AG04449 (cell line): ENCODE results near the gene ATXN7L1.

Experiments
- CTCF ChIA-PET: fragments of 350-600 bp; formaldehyde crosslinking; extraction: SDS; loops from one replicate; lab custom pipeline; 2021; ENCODE audit warnings: antibody characterized with exemption; lab: Yijun Ruan, JAX
- POLR2A ChIA-PET: fragments of 400-600, 350-600 bp; formaldehyde crosslinking; extraction: SDS; loops from one replicate; lab custom pipeline; 2020; ENCODE audit warnings: antibody characterized with exemption, inconsistent platforms; lab: Yijun Ruan, JAX
- DNase-seq: peaks from one replicate; pipeline ENCODE4 v3.0.0-alpha.2; 2010; ENCODE audit warnings: low read depth, low spot score
- H3K4me3 ChIP-seq: 2 replicates; pipeline ENCODE4 v1.5.1; 2011; ENCODE audit warnings: low read depth, mild to moderate bottlenecking, control low read depth, low read length
- TF ChIP-seq, protein P1 (sequence below): IDR thresholded peaks from one replicate; pipeline ENCODE4 v1.5.1; 2011; ENCODE audit warnings: mild to moderate bottlenecking, moderate library complexity, low read length, control low read depth, inconsistent platforms; ENCODE audit not compliant: insufficient read depth; ENCODE audit errors: missing control alignments

The ATXN7L1 gene

DNA sequence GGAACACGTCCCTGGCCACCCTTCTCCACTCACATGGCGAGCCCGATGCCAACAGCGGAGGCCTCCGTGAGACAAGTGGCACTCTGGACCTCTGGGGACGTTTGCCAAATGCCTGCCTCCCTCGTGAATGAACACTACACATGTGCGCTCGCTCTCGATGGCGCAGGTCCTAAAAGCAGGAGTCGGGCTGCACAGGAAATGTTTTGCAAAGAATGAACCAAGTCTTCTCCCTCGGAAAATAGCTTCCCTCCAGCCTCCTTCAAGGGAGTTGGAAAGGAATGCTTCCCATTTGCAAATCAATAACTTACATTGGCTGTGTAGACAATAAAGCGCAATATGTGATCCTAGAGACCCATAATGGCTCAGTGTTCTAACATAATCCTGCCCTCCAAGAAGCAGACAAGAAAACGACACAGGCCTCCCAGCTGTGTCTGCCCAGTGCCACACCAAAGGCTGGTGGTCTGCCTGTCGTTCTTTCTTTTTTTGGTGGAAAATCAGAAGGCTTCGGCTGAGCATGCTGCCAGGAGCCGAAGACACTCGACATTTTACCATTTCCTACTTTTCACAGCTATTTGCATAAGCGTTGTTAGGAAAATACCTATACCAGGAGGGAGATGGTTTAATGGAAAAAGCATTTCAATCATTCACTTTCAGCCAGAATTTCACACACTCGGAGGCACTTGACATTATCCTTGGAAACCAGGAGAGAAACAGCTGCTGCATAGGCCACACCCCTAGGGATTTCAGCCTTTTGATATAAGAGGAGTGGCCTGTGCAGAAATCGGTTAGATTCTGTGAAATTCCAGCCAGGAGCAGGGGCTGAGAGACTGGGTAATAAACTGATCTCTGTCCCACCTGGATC, 38.4 kb downstream of the ATXN7L1 start:
- POLR2A ChIA-PET: no interaction called here
- CTCF ChIA-PET: interaction anchor here (0.8 to 1.2 kb wide), 4 partner anchors 9 to 39 kb away, joined by 3 to 4 read pairs (median 3); partner anchors contain the start of gene ATXN7L1
- DNase-seq: no peak

DNA sequence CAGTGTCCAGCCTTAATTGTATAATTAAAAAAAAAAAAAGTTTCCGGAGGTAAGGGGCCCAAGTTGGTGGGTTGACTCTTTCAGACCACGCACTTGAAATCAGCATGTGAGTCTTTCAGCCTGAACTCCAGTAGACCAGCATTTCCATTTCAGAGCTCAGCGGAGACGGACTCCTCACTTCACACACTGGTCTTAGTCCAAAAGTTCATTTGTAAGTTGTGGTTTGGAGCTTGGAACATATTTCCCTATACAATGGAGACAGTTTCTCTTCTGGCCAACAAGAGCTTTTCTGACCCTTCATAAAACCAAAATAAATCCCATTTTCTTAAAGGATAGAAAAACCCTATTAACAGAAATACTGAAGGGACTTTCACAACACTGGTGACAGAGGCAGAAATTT, 41.0 kb downstream of the ATXN7L1 start:
- H3K4me3 ChIP-seq: no peak overlapping the region
- POLR2A ChIA-PET: no interaction called here
- CTCF ChIA-PET: interaction anchor here (1.0 kb wide), 1 partner anchor 10 kb away, joined by 3 read pairs; no protein-coding TSS in a partner anchor
- TF ChIP-seq, protein P1, sequence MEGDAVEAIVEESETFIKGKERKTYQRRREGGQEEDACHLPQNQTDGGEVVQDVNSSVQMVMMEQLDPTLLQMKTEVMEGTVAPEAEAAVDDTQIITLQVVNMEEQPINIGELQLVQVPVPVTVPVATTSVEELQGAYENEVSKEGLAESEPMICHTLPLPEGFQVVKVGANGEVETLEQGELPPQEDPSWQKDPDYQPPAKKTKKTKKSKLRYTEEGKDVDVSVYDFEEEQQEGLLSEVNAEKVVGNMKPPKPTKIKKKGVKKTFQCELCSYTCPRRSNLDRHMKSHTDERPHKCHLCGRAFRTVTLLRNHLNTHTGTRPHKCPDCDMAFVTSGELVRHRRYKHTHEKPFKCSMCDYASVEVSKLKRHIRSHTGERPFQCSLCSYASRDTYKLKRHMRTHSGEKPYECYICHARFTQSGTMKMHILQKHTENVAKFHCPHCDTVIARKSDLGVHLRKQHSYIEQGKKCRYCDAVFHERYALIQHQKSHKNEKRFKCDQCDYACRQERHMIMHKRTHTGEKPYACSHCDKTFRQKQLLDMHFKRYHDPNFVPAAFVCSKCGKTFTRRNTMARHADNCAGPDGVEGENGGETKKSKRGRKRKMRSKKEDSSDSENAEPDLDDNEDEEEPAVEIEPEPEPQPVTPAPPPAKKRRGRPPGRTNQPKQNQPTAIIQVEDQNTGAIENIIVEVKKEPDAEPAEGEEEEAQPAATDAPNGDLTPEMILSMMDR: no peak
- DNase-seq: no peak

More for the DNA sequence above, 38.4 kb downstream of the ATXN7L1 start:
- TF ChIP-seq, protein P1: no peak
- H3K4me3 ChIP-seq: no peak overlapping the region

DNA sequence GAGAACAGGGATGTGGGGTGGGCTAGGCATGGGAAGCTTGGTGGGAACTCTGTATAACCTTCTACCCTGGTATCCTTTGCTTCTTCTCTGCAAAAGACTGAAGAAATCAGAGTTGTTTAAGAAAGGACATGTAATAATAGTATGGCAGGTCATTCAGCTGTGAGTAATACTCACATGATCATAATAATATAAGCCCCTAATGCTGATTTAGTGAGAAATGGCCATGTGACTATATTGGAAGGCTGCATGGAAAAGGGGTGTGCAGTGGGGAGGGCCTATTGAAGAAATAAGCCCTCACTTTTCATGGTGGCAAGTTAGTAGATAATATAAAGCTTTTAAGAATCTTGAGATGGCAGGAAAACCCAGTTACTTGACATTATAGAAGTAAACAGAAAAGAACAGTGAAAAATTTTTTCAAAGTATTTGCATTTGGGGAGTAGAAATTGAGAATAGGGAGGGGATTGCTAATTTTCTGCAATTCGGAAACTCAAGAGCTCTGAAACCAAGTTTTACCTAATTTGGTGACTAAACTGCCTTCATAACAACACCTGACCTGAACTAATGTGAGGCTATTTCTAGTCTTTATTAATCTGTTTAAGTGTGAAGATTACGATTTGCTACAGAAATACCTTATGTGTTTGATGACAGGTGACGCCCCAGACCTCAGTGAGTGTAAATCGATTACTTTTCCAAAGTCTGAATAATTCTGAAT, 44.4 kb downstream of the ATXN7L1 start:
- DNase-seq: no peak
- CTCF ChIA-PET: interaction anchor here (0.9 to 2.0 kb wide), 8 partner anchors 10 to 179 kb away, joined by 3 to 7 read pairs (median 4); no protein-coding TSS in a partner anchor
- POLR2A ChIA-PET: no interaction called here
- no peak overlapping the region for H3K4me3 ChIP-seq
- TF ChIP-seq, protein P1: no peak

DNA sequence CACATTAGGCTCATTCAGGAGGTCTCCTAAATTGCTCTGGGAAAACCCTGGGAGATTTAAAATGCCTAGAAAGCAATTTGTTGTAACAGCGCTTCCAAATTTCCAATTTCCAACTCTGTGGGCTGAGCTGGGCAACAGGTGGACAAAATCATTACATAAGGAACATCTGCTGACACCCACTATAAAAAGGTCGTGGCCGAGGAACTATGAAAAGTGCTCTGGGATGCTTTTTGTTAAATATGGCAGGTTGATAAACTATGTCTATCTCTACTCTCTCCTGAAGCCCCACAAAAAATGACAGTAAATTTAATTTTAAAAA, 45.1 kb downstream of the ATXN7L1 start:
- CTCF ChIA-PET: interaction anchor here (0.6 to 2.0 kb wide), 8 partner anchors 9 to 179 kb away, joined by 3 to 7 read pairs (median 4); no protein-coding TSS in a partner anchor
- DNase-seq: no peak
- POLR2A ChIA-PET: interaction anchor here (1.4 kb wide), 1 partner anchor 25 kb away, joined by 3 read pairs; no protein-coding TSS in a partner anchor

DNA sequence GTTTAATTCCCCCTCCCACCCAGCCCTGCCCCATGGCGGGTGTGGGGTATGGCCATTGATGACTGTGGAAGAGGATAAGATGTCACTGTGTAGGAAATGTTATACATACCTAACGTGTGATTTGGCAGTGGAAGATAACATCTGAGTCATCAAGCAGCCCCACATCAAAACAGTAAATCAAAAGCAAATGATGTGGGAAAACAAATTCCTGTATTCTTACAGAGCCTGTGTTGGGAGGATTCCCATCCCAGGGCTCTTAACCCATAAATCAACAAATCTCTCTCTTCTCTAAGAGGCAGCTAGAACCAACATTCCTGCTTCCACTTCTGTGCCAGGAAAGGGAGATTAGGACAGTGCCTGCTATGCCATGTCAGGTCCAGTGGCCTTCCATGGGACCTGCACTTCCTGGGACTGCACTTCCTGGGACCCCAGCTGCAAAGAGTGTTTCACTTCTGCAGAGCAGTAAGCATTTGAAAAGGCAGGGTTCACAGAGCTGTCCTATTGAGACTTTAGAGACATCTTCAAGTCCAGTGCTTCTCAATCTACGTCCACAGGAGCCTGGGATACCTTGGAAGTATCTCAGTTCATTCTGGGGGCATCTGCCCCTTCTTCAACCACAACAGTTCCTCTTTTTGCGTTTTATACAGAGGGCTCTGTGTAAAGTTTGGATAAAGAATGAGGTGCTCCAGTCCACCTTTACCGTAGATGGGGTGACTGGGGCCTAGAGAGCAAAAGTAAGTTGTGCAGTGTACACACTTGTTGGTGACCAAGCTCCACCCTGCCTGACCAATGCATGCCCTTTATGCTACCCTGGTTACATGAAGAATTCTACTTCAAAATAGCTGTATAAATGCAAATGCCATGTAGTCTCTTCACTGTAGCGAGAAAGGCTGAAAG, 45.7 kb downstream of the ATXN7L1 start:
- POLR2A ChIA-PET: interaction anchor here (0.6 to 1.4 kb wide), 3 partner anchors 13 to 29 kb away, joined by 3 to 4 read pairs (median 3); no protein-coding TSS in a partner anchor
- TF ChIP-seq, protein P1: no peak
- H3K4me3 ChIP-seq: no peak overlapping the region
- CTCF ChIA-PET: interaction anchor here (0.6 to 2.0 kb wide), 6 partner anchors 9 to 83 kb away, joined by 3 to 5 read pairs (median 4); no protein-coding TSS in a partner anchor
- DNase-seq: peak; percentile 95

More for the DNA sequence above, 45.1 kb downstream of the ATXN7L1 start:
- TF ChIP-seq, protein P1: no peak
- H3K4me3 ChIP-seq: no peak overlapping the region
